Measurements from ENCODE around the gene LYG2.
"Not testable (repeated sequence)": the region's sequence is repeated elsewhere in the genome, so short reads cannot be mapped to it uniquely, and the experiment has no call there.

LYG2 gene

GRCh38 chr2:99255491-99256318 is at the start of gene LYG2:
Gene LYG2, minus strand, starts transcription at chr2:99255666. Its CDS starts 1,406 bp downstream, at chr2:99254260.
- DNase-seq, result no peak

GRCh38 chr2:99301097-99301496 is 45.6 kb upstream of the LYG2 start, which contains the start of gene LYG1:
Gene LYG1, minus strand, starts transcription at chr2:99301197. Its CDS starts 5,527 bp downstream, at chr2:99295670.
- DNase-seq, result not testable (repeated sequence)

- no peak for DNase-seq
These were observed 44.1 kb upstream of the LYG2 start for GRCh38 chr2:99299580-99299979.

- DNase-seq, result no peak
These were observed 42.5 kb upstream of the LYG2 start for GRCh38 chr2:99297994-99298393.

- DNase-seq, result peak; percentile 87
These were observed 30.1 kb upstream of the LYG2 start for GRCh38 chr2:99285526-99285925.

GRCh38 chr2:99279969-99280695 is 24.7 kb upstream of the LYG2 start:
- DNase-seq, result no peak

GRCh38 chr2:99278793-99279291 is 23.4 kb upstream of the LYG2 start:
- DNase-seq, result peak; percentile 40

- DNase-seq, result not testable (repeated sequence)
These were observed 22.8 kb upstream of the LYG2 start for GRCh38 chr2:99278195-99278765.

GRCh38 chr2:99275882-99276281 is 20.4 kb upstream of the LYG2 start:
- no peak for DNase-seq

GRCh38 chr2:99261242-99261641 is 5.8 kb upstream of the LYG2 start:
- no peak for DNase-seq

- DNase-seq, result no peak
These were observed 4.7 kb upstream of the LYG2 start for GRCh38 chr2:99260184-99260583.

GRCh38 chr2:99259465-99259864 is 4.0 kb upstream of the LYG2 start:
- DNase-seq, result no peak

- no peak for DNase-seq
These were observed 1.2 kb upstream of the LYG2 start for GRCh38 chr2:99256677-99257076.

- no peak for DNase-seq
These were observed 5.5 kb downstream of the LYG2 start for GRCh38 chr2:99249951-99250350.

GRCh38 chr2:99242151-99242550 is 13.3 kb downstream of the LYG2 start:
- no peak for DNase-seq

GRCh38 chr2:99240431-99240830 is 15.0 kb downstream of the LYG2 start:
- DNase-seq, result no peak

- DNase-seq, result no peak
These were observed 16.9 kb downstream of the LYG2 start for GRCh38 chr2:99238599-99238998.

GRCh38 chr2:99233177-99233576 is 22.3 kb downstream of the LYG2 start:
- DNase-seq, result not testable (repeated sequence)

- no peak for DNase-seq
These were observed 37.5 kb downstream of the LYG2 start for GRCh38 chr2:99217929-99218501.

- no peak for DNase-seq
These were observed 39.4 kb downstream of the LYG2 start for GRCh38 chr2:99216096-99216495.

GRCh38 chr2:99205491-99205890 is 50.0 kb downstream of the LYG2 start:
- DNase-seq, result no peak

- DNase-seq, result no peak
These were observed 53.3 kb downstream of the LYG2 start for GRCh38 chr2:99201959-99202678.

Measured in NCI-H526 treated with DMSO at 0.1 percent for 48 hours (cell line).